ENCODE results near the gene ZNF385B. TPM values are rescaled to one million over a fixed set of nuclear protein-coding genes. Genes with fewer than 3 reads are reported as not detected.

The ZNF385B gene
- total and polyA plus RNA-seq, 4 donors, result 3.0 to 7.2 (median 3.9) TPM

DNA sequence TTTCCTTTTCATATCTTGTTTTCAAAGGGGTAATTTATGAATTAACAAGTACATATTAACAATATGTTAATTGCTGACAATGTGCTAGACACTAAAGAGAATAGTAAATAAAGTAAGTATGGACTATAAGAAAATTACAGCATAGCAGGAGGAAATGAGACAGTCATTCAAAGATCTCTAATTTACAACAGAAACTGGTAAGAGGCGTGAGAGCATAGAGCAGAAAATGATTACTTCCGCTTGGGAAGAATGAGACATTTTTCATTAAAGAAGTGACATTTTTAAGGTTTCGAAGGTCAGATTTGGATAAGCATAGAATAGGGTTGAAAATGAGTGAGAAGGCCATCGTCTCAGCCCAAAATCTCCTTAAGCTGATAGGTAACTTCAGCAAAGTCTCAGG is 412.4 kb downstream of the ZNF385B start:
- H3K9ac ChIP-seq (ENCODE audit: low read depth in 1 of 2, low read length in 2 of 2), result no peak overlapping the region
- TF ChIP-seq, protein P1, sequence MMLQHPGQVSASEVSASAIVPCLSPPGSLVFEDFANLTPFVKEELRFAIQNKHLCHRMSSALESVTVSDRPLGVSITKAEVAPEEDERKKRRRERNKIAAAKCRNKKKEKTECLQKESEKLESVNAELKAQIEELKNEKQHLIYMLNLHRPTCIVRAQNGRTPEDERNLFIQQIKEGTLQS (IDR thresholded peaks at IDR 0.05), result no peak
- TF ChIP-seq FOXA1 (IDR thresholded peaks at IDR 0.05) (no peak), NR2F2 (IDR thresholded peaks at IDR 0.05) (no peak), JUND (IDR thresholded peaks at IDR 0.05) (no peak), HNF4A (conservative IDR thresholded peaks at IDR 0.05) (no peak), REST (IDR thresholded peaks at IDR 0.05) (no peak), RXRA (IDR thresholded peaks at IDR 0.05) (no peak), TAF1 (conservative IDR thresholded peaks at IDR 0.05) (no peak), CTCF (IDR thresholded peaks at IDR 0.05; ENCODE audit: low read depth, low read length, missing input control) (no peak), YY1 (IDR thresholded peaks at IDR 0.05) (no peak), FOXA2 (IDR thresholded peaks at IDR 0.05) (no peak), HNF4G (IDR thresholded peaks at IDR 0.05) (no peak), GABPA (IDR thresholded peaks at IDR 0.05 in 1 of 2, conservative IDR thresholded peaks at IDR 0.05 in 1 of 2) (no peak)
- TF ChIP-seq, protein P2, sequence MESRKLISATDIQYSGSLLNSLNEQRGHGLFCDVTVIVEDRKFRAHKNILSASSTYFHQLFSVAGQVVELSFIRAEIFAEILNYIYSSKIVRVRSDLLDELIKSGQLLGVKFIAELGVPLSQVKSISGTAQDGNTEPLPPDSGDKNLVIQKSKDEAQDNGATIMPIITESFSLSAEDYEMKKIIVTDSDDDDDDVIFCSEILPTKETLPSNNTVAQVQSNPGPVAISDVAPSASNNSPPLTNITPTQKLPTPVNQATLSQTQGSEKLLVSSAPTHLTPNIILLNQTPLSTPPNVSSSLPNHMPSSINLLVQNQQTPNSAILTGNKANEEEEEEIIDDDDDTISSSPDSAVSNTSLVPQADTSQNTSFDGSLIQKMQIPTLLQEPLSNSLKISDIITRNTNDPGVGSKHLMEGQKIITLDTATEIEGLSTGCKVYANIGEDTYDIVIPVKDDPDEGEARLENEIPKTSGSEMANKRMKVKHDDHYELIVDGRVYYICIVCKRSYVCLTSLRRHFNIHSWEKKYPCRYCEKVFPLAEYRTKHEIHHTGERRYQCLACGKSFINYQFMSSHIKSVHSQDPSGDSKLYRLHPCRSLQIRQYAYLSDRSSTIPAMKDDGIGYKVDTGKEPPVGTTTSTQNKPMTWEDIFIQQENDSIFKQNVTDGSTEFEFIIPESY (IDR thresholded peaks at IDR 0.05), result no peak
- TF ChIP-seq, protein P3, sequence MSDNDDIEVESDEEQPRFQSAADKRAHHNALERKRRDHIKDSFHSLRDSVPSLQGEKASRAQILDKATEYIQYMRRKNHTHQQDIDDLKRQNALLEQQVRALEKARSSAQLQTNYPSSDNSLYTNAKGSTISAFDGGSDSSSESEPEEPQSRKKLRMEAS (IDR thresholded peaks at IDR 0.05), result no peak
- 94% methylated on average over 4 of the region's 4 CpGs for WGBS
- no peaks in the 10 kb centered on the region for H3K9me3 ChIP-seq (ENCODE audit: control insufficient read depth in 4 of 4, low read length in 3 of 4)
- peaks cover 0 to 14% (median 10%) of the 10 kb centered on the region in 4 donors for H3K36me3 ChIP-seq (ENCODE audit: control insufficient read depth in 4 of 4, insufficient read depth in 3 of 4, low read depth in 1 of 4, low read length in 3 of 4)
- H3K4me1 ChIP-seq (ENCODE audit: control insufficient read depth in 4 of 4, insufficient read depth in 4 of 4, low read length in 3 of 4), result no peaks in the 10 kb centered on the region
- DNase-seq (ENCODE audit: low spot score), result no peak
- H3K4me3 ChIP-seq (ENCODE audit: low read depth in 1 of 3, low read length in 3 of 3), result no peak overlapping the region
- no peak overlapping the region for H3K27ac ChIP-seq (ENCODE audit: low read depth in 1 of 2, low read length in 2 of 2)
- H3K27me3 ChIP-seq (ENCODE audit: control insufficient read depth in 4 of 4, insufficient read depth in 4 of 4, low read length in 3 of 4), result no peaks in the 10 kb centered on the region

- Histone ChIP-seq H3K36me3 (ENCODE audit: control insufficient read depth in 4 of 4, insufficient read depth in 3 of 4, low read depth in 1 of 4, low read length in 3 of 4) (peaks cover 0 to 20% (median 16%) of the 10 kb centered on the region in 4 donors), H3K9ac (ENCODE audit: low read depth in 1 of 2, low read length in 2 of 2) (no peak overlapping the region), H3K4me1 (ENCODE audit: control insufficient read depth in 4 of 4, insufficient read depth in 4 of 4, low read length in 3 of 4) (no peaks in the 10 kb centered on the region), H3K4me3 (ENCODE audit: low read depth in 1 of 3, low read length in 3 of 3) (no peak overlapping the region), H3K27me3 (ENCODE audit: control insufficient read depth in 4 of 4, insufficient read depth in 4 of 4, low read length in 3 of 4) (no peaks in the 10 kb centered on the region), H3K27ac (ENCODE audit: low read depth in 1 of 2, low read length in 2 of 2) (no peak overlapping the region), H3K9me3 (ENCODE audit: control insufficient read depth in 4 of 4, low read length in 3 of 4) (no peaks in the 10 kb centered on the region)
- no peak for DNase-seq (ENCODE audit: low spot score)
- WGBS, result 49% methylated on average over 1 of the region's 1 CpG
- TF ChIP-seq CTCF (IDR thresholded peaks at IDR 0.05; ENCODE audit: low read depth, low read length, missing input control), result no peak
- TF ChIP-seq FOXA1 (IDR thresholded peaks at IDR 0.05), result no peak
- TF ChIP-seq JUND (IDR thresholded peaks at IDR 0.05), result no peak
- no peak for TF ChIP-seq NR2F2 (IDR thresholded peaks at IDR 0.05)
- no peak for TF ChIP-seq SP1 (IDR thresholded peaks at IDR 0.05)
- no peak for TF ChIP-seq RXRA (IDR thresholded peaks at IDR 0.05)
- peak; percentile 16 to 29 for TF ChIP-seq RAD21 (IDR thresholded peaks at IDR 0.05)
Observed at GRCh38 chr2:179447839-179448447, 413.5 kb downstream of the ZNF385B start.
